Measurements from ENCODE around the gene NDUFB2.

The NDUFB2 gene

DNA sequence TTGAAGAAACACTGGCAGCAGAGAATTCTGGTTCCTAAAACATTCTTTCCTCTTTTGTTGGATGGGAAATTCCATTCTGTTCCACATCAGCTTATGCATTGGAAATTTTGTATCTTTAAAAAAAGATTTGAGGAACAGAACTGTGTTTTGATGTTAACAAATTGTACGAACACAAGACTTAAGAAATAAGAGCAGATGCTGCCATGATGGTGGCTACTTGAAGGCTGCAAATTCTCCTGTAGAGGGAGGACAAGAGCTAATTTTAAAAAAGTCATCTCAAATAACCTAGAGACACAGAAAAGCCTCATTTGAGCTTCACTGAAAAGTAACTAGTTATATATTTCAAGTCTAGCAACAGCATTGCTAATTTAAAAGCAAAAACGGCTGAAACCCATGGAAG lies 29.8 kb downstream of the NDUFB2 start:
- TF ChIP-seq, protein P1, sequence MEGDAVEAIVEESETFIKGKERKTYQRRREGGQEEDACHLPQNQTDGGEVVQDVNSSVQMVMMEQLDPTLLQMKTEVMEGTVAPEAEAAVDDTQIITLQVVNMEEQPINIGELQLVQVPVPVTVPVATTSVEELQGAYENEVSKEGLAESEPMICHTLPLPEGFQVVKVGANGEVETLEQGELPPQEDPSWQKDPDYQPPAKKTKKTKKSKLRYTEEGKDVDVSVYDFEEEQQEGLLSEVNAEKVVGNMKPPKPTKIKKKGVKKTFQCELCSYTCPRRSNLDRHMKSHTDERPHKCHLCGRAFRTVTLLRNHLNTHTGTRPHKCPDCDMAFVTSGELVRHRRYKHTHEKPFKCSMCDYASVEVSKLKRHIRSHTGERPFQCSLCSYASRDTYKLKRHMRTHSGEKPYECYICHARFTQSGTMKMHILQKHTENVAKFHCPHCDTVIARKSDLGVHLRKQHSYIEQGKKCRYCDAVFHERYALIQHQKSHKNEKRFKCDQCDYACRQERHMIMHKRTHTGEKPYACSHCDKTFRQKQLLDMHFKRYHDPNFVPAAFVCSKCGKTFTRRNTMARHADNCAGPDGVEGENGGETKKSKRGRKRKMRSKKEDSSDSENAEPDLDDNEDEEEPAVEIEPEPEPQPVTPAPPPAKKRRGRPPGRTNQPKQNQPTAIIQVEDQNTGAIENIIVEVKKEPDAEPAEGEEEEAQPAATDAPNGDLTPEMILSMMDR (IDR thresholded peaks at IDR 0.05; ENCODE audit: low read depth, low read length, poor library complexity, severe bottlenecking) = peak; percentile 51
- TF ChIP-seq EZH2phosphoT487 (IDR thresholded peaks at IDR 0.05; ENCODE audit: borderline replicate concordance, low read length) = no peak
- H3K27ac ChIP-seq (ENCODE audit: low read depth, low read length) = no peak overlapping the region
- H3K4me1 ChIP-seq (ENCODE audit: control insufficient read depth, low read length) = no peaks in the 10 kb centered on the region
- no peak overlapping the region for H3K4me2 ChIP-seq (ENCODE audit: low read length)
- no peaks in the 10 kb centered on the region for H3K79me2 ChIP-seq (ENCODE audit: control insufficient read depth, low read length)
- H3K9me2 ChIP-seq (replicated peaks; ENCODE audit: control insufficient read depth, low read length) = no peaks in the 10 kb centered on the region
- peaks cover 6% of the 10 kb centered on the region; the same call in 1 of the 2 replicates for H3F3A ChIP-seq (ENCODE audit: control insufficient read depth, insufficient read depth)
- no peak overlapping the region for H3K4me3 ChIP-seq (ENCODE audit: low read length)
- peaks cover 8% of the 10 kb centered on the region; the same call in 1 of the 2 replicates for H3K36me3 ChIP-seq (ENCODE audit: control insufficient read depth, low read length)
- H3K27me3 ChIP-seq (ENCODE audit: control insufficient read depth, low read length) = no peaks in the 10 kb centered on the region
- H3K9me3 ChIP-seq (ENCODE audit: control insufficient read depth, insufficient read depth, low read length) = no peaks in the 10 kb centered on the region
- no peaks in the 10 kb centered on the region for H4K20me1 ChIP-seq (ENCODE audit: control insufficient read depth, insufficient read depth, low read depth, low read length)

GRCh38 chr7:140732416-140732815 lies 35.9 kb downstream of the NDUFB2 start:
- Histone ChIP-seq H3K27ac (ENCODE audit: low read depth, low read length) (no peak overlapping the region), H3K9me2 (replicated peaks; ENCODE audit: control insufficient read depth, low read length) (no peaks in the 10 kb centered on the region), H4K20me1 (ENCODE audit: control insufficient read depth, insufficient read depth, low read depth, low read length) (no peaks in the 10 kb centered on the region), H3K4me1 (ENCODE audit: control insufficient read depth, low read length) (peaks cover 9% of the 10 kb centered on the region), H3K27me3 (ENCODE audit: control insufficient read depth, low read length) (no peaks in the 10 kb centered on the region), H3K9me3 (ENCODE audit: control insufficient read depth, insufficient read depth, low read length) (no peaks in the 10 kb centered on the region), H3F3A (ENCODE audit: control insufficient read depth, insufficient read depth) (peaks cover 6% of the 10 kb centered on the region; the same call in 1 of the 2 replicates), H3K36me3 (ENCODE audit: control insufficient read depth, low read length) (no peaks in the 10 kb centered on the region), H3K4me3 (ENCODE audit: low read length) (no peak overlapping the region), H3K79me2 (ENCODE audit: control insufficient read depth, low read length) (no peaks in the 10 kb centered on the region), H3K4me2 (ENCODE audit: low read length) (no peak overlapping the region)
- TF ChIP-seq, protein P1 (IDR thresholded peaks at IDR 0.05; ENCODE audit: low read depth, low read length, poor library complexity, severe bottlenecking) = no peak
- no peak for TF ChIP-seq EZH2phosphoT487 (IDR thresholded peaks at IDR 0.05; ENCODE audit: borderline replicate concordance, low read length)

DNA sequence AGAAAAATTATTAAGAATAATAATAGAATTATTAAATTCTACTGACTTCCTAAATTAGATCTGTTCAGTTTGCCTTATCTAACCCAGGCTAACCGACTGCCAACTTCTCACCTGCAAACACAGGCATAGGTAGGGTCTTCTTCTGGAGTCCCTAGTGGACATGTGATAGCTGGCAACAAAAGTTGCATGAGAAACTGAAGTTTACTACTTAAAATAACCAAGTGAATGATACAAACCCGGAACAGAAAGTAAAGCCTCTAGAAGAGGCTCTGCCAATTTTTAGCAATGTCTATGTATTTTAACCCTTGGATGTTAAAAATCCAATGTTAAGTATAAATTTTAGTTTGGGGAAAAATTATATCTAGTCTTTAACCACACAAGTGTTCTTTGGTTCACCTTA lies 37.6 kb downstream of the NDUFB2 start:
- Histone ChIP-seq H3F3A (ENCODE audit: control insufficient read depth, insufficient read depth) (peaks cover 6% of the 10 kb centered on the region; the same call in 1 of the 2 replicates), H3K4me1 (ENCODE audit: control insufficient read depth, low read length) (peaks cover 9% of the 10 kb centered on the region), H3K27ac (ENCODE audit: low read depth, low read length) (no peak overlapping the region), H3K27me3 (ENCODE audit: control insufficient read depth, low read length) (no peaks in the 10 kb centered on the region), H3K36me3 (ENCODE audit: control insufficient read depth, low read length) (peaks cover 8% of the 10 kb centered on the region), H3K79me2 (ENCODE audit: control insufficient read depth, low read length) (no peaks in the 10 kb centered on the region), H3K4me2 (ENCODE audit: low read length) (no peak overlapping the region), H4K20me1 (ENCODE audit: control insufficient read depth, insufficient read depth, low read depth, low read length) (no peaks in the 10 kb centered on the region), H3K4me3 (ENCODE audit: low read length) (no peak overlapping the region), H3K9me2 (replicated peaks; ENCODE audit: control insufficient read depth, low read length) (no peaks in the 10 kb centered on the region), H3K9me3 (ENCODE audit: control insufficient read depth, insufficient read depth, low read length) (no peaks in the 10 kb centered on the region)
- no peak for TF ChIP-seq EZH2phosphoT487 (IDR thresholded peaks at IDR 0.05; ENCODE audit: borderline replicate concordance, low read length)
- TF ChIP-seq, protein P1 (IDR thresholded peaks at IDR 0.05; ENCODE audit: low read depth, low read length, poor library complexity, severe bottlenecking) = no peak
